DMS114 treated with DMSO at 0.1 percent for 48 hours (cell line): Measurements from ENCODE around the gene FGGY.

Experiments used
- DNase-seq: peaks from one replicate; lab custom pipeline; 2025; ENCODE audit not compliant: unreplicated experiment; lab: John Stamatoyannopoulos, UW

FGGY gene

DNA sequence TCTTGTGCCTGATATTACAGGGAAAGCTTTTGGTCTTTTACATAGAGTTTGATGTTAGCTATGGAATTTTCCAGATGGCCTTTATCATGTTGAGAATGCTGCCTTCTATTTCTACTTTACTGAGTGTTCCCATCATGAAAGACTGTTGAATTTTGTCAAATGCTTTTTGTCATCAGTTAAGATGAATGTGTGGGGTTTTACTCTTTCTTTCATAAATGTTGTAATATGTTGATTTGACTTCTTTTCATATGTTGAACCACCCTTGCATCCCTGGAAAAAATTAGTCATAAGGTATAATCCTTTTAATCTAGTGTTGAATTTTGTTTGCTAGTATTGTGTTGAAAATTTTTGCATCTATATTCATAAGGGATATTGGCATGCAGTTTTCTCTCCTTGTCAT, 501.7 kb downstream of the FGGY start:
- no peak for DNase-seq

DNA sequence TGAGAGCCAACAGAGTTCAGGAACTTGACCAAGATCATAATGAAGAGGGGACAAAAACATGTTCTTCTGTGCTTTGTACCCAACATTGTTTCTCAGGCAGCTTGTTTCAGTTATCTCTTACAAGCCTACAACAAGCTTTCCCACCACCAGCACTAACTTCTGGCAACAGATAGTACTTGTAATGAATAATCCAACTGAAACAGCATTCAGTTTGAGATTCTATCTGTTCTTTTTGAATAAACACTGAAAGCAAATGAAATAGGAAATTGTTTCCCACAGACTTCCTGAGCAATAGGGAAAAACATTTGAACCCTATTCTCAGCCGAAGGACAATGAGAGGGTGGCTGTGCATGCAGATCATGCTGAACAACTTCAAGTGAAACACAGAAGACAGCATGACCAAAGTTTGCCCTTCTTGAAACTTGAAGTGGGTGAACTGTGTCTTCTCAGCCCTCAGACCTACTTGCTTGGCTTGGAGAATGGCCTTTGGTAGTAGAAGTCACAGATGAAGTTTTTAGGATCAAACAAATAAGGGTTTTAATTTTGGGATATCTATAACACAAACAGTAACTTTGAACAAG, 506.7 kb downstream of the FGGY start:
- DNase-seq = no peak

DNA sequence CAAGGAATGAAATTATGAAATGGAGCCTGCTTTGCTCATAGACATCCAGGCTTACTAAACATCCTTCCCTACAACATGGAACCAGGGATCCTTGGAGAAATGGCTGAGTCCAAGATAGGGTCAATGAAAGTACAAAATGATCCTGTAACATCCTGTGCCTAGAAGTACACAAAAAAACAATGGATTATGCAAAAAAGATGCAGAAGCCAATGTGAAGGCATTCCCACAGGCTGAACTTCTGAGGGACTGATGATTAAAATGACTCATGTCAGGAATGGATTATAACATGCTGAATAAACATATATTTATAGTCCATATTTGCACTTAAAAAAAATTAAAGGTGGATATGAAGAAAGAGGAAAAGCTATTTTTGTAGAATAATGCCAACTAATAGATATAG, 507.4 kb downstream of the FGGY start:
- no peak for DNase-seq

DNA sequence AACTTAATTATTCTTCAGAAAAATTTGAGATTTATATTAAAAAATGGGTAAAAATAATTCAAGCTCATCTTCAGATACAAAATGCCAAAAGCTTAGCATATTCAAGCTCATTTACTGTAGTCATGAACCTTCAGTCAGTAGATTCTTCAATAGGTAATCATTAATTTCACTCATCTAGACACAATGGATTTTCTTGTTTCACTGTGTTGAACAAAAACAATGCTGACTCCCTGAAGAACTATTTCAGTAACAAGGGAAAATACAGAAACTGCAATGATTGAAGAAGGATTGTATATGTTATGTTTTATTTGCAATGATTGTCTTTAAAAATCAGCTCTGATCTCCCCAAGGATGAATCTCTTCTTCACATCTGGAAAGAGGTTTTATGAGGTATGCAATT, 508.7 kb downstream of the FGGY start:
- DNase-seq = no peak
